ENCODE results near the gene BRD8.

Gene BRD8

GRCh38 chr5:138095100-138095907 is 83.1 kb downstream of the BRD8 start:
- no peak for TF ChIP-seq GATA2 (IDR thresholded peaks at IDR 0.05; ENCODE audit: low read depth, low read length)
- TF ChIP-seq GATA3 (IDR thresholded peaks at IDR 0.05; ENCODE audit: low read depth, low read length): no peak

- TF ChIP-seq GATA2 (IDR thresholded peaks at IDR 0.05; ENCODE audit: low read depth, low read length) (no peak), GATA3 (IDR thresholded peaks at IDR 0.05; ENCODE audit: low read depth, low read length) (no peak)
Measured at GRCh38 chr5:138093036-138093435, 85.4 kb downstream of the BRD8 start.

- TF ChIP-seq GATA2 (IDR thresholded peaks at IDR 0.05; ENCODE audit: low read depth, low read length): no peak
- no peak for TF ChIP-seq GATA3 (IDR thresholded peaks at IDR 0.05; ENCODE audit: low read depth, low read length)
Measured at GRCh38 chr5:138092301-138092700, 86.1 kb downstream of the BRD8 start.

- TF ChIP-seq GATA2 (IDR thresholded peaks at IDR 0.05; ENCODE audit: low read depth, low read length): no peak
- TF ChIP-seq GATA3 (IDR thresholded peaks at IDR 0.05; ENCODE audit: low read depth, low read length): no peak
Measured at GRCh38 chr5:138091685-138092084, 86.7 kb downstream of the BRD8 start.

All from SH-SY5Y (cell line).